Natural killer cell treated with Interleukin-12 subunit alpha and Interleukin-12 subunit beta and Interleukin-15 and Interleukin-18, amount 100 ng/mL, for 72 hours (primary cell): ENCODE measurements around the gene MAP3K4. TPM values are rescaled to one million over a fixed set of nuclear protein-coding genes. Genes with fewer than 3 reads are reported as not detected.

Source experiments
- ATAC-seq, 2 donors: fragments of 150-1000 bp; cut with Tn5 transposase in 1 of 2; sonication (Bioruptor Pico), chemical (Tn5 transposase) in 1 of 2; 2 replicates each; pipeline ENCODE4 v1.10.0; 2021
- DNase-seq: peaks from one replicate; pipeline ENCODE4 v3.0.0; 2022; ENCODE audit warnings: low spot score
- H3K27ac Mint-ChIP-seq, 2 donors: 1 replicate in 1 of 2; 2 replicates in 1 of 2; pipeline ENCODE4 v1.8.0; 2022; ENCODE audit warnings: mixed read lengths in 2 of 2, mild to moderate bottlenecking in 1 of 2, moderate library complexity in 1 of 2
- H3K27me3 Mint-ChIP-seq, 2 donors: 1 replicate in 1 of 2; 2 replicates in 1 of 2; pipeline ENCODE4 v1.8.0; 2022; ENCODE audit warnings: mixed read lengths in 2 of 2
- H3K36me3 Mint-ChIP-seq: one replicate; pipeline ENCODE4 v1.8.0; 2022; ENCODE audit warnings: mixed read lengths
- H3K4me1 Mint-ChIP-seq, 2 donors: 1 replicate in 1 of 2; 2 replicates in 1 of 2; pipeline ENCODE4 v1.8.0; 2022; ENCODE audit warnings: low read depth in 2 of 2, mixed read lengths in 2 of 2, mild to moderate bottlenecking in 1 of 2
- H3K4me3 Mint-ChIP-seq: one replicate; pipeline ENCODE4 v1.8.0; 2022; ENCODE audit warnings: mixed read lengths
- H3K9me3 Mint-ChIP-seq: 2 replicates; pipeline ENCODE4 v1.8.0; 2022; ENCODE audit warnings: mixed read lengths
- total RNA-seq, 2 donors: library from RNA; stranded (reverse); gene quantifications; one replicate each; pipeline ENCODE4 v1.2.3, GENCODE V29; 2022

Gene MAP3K4
- total RNA-seq, 2 donors from 2014 or later, result 39.4 to 67.6 TPM

DNA sequence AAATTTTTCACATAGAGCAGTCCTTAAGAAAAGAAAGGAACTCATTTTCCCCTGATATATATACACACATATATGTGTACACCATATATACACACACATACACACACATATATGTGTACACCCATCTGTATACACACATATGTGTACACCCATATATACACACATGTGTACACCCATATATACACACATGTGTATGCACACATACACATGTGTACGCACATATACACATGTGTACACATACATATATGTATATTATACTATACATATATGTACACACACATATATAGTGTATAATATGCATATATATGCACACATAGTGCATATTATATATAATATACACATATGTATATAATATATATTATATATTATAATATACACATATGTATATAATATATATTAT lies 9.1 kb downstream of the MAP3K4 start:
- Mint-ChIP-seq H3K4me3 (no peak overlapping the region), H3K27me3 (no peaks in the 10 kb centered on the region), H3K9me3 (no peaks in the 10 kb centered on the region), H3K4me1 (peaks cover 6 to 9% of the 10 kb centered on the region in 2 donors), H3K36me3 (no peaks in the 10 kb centered on the region), H3K27ac (no peak overlapping the region)
- ATAC-seq (no peak), DNase-seq (no peak)

DNA sequence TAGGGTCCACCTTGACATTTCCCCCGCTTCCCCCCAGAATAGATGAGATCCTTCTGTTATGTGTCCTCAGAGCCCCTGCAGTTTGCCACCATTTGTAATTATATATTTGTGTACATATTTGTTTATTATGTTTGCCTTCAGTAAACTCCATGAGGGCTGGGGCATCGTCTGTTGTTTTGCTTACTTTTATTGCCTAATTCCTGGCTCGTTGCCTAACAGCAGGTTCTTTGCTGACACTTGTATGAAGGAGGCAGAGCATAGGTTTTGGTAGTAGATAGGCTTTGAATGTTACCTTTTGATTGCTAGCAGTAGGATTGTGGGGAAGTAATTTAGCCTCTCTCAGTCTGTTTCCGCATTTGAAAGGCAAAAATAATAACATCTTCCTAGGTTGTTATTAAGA lies 9.9 kb downstream of the MAP3K4 start:
- no peak overlapping the region for H3K4me3 Mint-ChIP-seq
- no peaks in the 10 kb centered on the region for H3K9me3 Mint-ChIP-seq
- H3K27ac Mint-ChIP-seq, result no peak overlapping the region
- H3K36me3 Mint-ChIP-seq, result no peaks in the 10 kb centered on the region
- DNase-seq, result no peak
- no peak for ATAC-seq
- no peaks in the 10 kb centered on the region for H3K27me3 Mint-ChIP-seq
- H3K4me1 Mint-ChIP-seq, result peaks cover 2 to 5% of the 10 kb centered on the region in 2 donors

DNA sequence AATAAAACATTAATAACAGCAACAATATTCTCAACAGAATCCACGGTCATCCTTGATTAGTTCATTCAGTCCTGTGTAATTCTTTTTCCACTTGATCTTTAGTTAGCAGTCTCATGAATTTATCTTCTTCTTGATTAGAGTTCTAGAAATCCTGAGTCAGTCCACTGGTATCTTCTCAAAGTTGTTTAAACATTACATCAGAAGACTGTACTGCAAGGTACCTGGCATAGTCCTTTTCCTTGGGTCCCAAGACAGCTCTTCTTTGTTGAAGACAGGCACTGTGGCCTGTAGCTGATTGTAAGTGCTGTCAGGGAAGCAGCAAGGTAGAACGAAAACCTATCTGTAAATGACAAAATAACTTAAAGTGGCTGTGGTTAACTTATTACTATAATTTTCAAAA lies 11.8 kb downstream of the MAP3K4 start:
- no peak for DNase-seq
- no peaks in the 10 kb centered on the region for H3K27me3 Mint-ChIP-seq
- H3K36me3 Mint-ChIP-seq, result no peaks in the 10 kb centered on the region
- H3K4me1 Mint-ChIP-seq, result peaks cover 5 to 6% of the 10 kb centered on the region in 2 donors
- H3K9me3 Mint-ChIP-seq, result no peaks in the 10 kb centered on the region
- no peak overlapping the region for H3K27ac Mint-ChIP-seq
- ATAC-seq, result no peak
- H3K4me3 Mint-ChIP-seq, result no peak overlapping the region

DNA sequence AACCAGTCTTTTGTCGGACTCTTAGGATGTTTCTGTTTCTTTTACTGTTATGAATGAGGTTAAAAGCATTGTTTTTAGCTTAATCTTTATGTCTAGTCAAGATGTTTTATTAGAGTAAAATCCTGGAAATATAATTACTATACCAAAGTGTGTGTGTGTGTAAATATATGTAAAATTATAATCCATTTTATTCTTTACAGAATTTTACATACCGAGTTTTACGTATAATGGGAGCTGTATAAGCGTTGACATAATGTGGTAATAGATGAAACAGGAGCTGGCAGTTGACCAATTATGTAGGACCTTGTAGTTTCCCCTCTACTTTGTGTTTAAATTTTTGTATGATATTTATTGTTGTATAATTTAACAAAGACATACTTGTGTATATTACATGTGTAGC lies 16.7 kb downstream of the MAP3K4 start:
- H3K9me3 Mint-ChIP-seq, result no peaks in the 10 kb centered on the region
- no peaks in the 10 kb centered on the region for H3K27me3 Mint-ChIP-seq
- no peak overlapping the region for H3K27ac Mint-ChIP-seq
- H3K4me3 Mint-ChIP-seq, result no peak overlapping the region
- peaks cover 16 to 19% of the 10 kb centered on the region in 2 donors for H3K4me1 Mint-ChIP-seq
- DNase-seq (no peak), ATAC-seq (no peak)
- H3K36me3 Mint-ChIP-seq, result peaks cover 6% of the 10 kb centered on the region

DNA sequence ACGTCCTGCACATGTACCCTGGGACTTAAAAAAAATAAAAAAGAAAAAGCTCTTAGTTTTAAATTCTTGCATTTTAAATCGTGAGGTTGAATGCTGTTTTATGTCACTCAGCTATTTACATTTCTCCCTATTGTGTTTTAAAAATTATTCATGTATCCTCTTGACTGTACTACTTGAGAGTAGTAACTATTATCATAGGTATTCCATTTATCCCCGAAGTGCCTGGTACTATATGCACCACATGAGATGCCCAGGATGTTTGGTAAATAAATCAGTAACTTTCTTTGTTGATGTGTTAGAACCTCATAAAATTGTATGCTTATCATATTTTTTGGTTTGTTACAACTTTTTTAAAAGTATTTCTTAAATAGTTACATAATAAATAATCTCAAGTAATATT lies 18.4 kb downstream of the MAP3K4 start:
- Mint-ChIP-seq H3K9me3 (no peaks in the 10 kb centered on the region), H3K4me1 (peaks cover 17 to 24% of the 10 kb centered on the region in 2 donors), H3K27me3 (no peaks in the 10 kb centered on the region), H3K36me3 (peaks cover 6% of the 10 kb centered on the region), H3K4me3 (no peak overlapping the region), H3K27ac (no peak overlapping the region)
- ATAC-seq (no peak), DNase-seq (no peak)

DNA sequence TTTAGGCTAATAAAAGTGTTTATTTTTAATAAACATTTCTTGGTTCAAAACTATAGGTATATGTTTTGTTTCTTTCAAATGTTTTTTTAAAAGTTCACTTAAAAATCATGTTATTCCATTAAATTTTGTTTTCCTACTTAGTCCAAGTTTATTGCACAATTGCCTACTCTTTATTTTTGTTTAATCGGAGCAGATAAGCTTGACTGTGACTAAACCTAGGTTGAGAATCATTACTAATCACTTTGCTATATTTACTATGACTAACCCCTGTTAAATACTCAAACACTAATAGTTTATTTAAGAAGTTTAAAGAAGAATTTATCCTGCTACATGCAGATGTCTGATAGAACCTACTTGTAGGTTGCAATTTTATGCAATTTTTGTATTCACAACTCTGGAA lies 18.8 kb downstream of the MAP3K4 start:
- Mint-ChIP-seq H3K27ac (no peak overlapping the region), H3K27me3 (no peaks in the 10 kb centered on the region), H3K9me3 (no peaks in the 10 kb centered on the region), H3K36me3 (peaks cover 6% of the 10 kb centered on the region), H3K4me1 (peaks cover 22 to 24% of the 10 kb centered on the region in 2 donors), H3K4me3 (no peak overlapping the region)
- DNase-seq, result no peak
- ATAC-seq, result no peak

DNA sequence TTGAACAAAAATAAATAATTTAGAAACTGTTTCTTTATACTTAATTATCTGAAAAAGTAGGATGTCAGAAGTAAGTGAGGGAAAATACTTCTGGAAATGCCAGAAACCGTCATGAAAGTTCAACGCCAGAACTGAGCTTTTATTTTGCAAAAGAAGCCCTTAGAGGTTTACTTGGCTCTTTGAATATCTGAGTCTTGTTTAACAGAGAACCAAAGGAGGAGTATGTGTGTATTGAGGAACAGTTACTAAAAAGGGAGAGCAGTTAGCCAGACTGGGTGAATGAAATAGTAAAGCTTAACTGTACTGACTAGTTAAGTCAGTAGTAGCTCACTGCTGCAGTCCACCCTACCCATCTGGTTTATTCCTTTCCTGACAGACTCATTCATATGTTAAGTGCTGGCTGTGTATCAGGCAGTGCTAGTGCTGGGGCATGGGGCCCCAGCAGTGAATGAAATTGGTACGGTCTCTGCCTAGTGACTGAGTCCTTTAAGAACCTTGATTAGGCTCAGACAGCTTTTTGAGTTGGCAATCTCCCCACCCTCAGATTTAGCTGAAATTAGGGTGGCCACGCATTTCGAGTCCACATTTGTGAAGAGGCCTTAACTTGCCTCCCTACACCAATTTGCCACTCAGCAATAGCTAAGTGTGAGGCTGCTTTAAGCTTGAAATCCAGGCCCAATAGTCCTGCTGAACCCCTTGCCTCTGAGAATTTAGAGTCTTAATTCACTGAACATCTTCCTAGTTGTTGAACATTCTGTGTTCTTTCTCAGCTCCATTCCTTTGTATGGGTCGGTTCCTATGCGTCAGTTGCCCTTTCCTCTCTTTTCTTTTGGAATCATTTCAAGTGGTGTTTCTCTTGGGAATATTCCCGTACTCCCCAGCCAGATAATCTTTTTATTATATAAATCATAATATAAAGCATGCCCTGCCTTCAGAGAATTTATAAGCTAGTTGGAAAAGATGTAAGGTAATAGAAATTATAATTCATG lies 20.2 kb downstream of the MAP3K4 start:
- no peak for DNase-seq

DNA sequence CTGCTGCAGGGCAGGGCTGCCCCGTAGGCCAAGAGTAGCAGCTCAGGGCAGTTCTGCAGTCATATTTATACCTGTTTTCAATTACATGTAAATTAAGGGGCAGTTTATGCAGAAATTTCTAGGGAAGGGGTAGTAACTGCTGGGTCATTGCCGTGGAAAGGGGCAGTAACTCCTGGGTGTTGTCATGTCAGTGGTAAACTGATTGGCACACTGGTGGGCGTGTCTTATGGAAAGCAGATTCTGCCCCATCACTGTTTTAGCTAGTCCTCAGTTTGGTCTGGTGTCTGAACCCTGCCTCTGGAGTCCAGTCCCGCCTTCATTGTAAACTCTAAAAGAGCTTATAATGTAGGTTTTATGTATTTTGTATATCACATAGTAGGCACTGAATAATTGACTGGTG lies 22.1 kb downstream of the MAP3K4 start:
- no peaks in the 10 kb centered on the region for H3K27me3 Mint-ChIP-seq
- DNase-seq, result no peak
- no peak overlapping the region for H3K4me3 Mint-ChIP-seq
- peaks cover 28 to 34% of the 10 kb centered on the region in 2 donors for H3K4me1 Mint-ChIP-seq
- peaks cover 6% of the 10 kb centered on the region for H3K36me3 Mint-ChIP-seq
- H3K27ac Mint-ChIP-seq, result no peak overlapping the region
- ATAC-seq, result no peak
- no peaks in the 10 kb centered on the region for H3K9me3 Mint-ChIP-seq

More for the DNA sequence above, 20.2 kb downstream of the MAP3K4 start:
- Mint-ChIP-seq H3K27me3 (no peaks in the 10 kb centered on the region), H3K4me3 (no peak overlapping the region), H3K4me1 (peaks cover 28% of the 10 kb centered on the region in 2 donors), H3K27ac (no peak overlapping the region), H3K36me3 (peaks cover 6% of the 10 kb centered on the region), H3K9me3 (no peaks in the 10 kb centered on the region)
- ATAC-seq, result no peak

DNA sequence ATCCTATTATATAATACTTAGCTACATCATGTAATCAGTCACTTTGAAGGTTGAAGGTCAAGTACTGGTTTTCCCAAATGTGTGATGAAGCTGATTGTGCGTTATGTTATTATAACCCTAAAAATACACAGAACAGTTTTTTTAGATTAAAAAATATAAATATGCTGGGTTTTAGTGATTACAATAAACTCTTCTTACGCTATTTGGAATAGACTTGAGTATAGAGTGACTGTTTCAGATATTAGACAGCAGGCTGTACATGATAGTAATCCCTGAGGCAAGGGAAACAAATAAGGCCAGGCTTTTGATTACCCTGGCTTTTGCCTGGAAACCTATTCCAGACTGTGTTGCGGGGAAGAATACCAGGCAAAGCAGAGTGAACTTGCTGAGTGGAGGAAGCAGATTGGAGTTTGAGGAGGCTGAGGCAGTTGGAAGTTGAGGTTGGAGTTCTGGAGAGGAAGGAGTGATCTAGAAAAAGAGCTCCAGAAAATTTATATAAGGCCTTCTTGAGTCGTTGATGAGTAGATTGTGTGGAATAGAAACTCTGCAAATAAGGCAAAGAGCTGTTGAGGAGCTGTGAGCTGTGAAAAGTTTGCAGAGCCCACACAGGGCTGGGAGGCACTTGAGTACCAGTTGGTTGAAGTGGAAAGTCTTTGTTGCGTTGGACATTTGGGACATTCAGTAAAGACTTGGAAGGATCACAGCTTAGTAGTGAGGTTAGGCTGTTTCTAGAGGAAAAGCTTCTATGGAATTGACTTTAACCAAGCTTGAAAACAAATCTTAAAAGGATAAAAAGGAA lies 26.4 kb downstream of the MAP3K4 start:
- no peak for ATAC-seq
- Mint-ChIP-seq H3K4me1 (peaks cover 28 to 30% of the 10 kb centered on the region in 2 donors), H3K27ac (no peak overlapping the region), H3K9me3 (no peaks in the 10 kb centered on the region), H3K27me3 (no peaks in the 10 kb centered on the region), H3K4me3 (no peak overlapping the region), H3K36me3 (no peaks in the 10 kb centered on the region)
- DNase-seq, result no peak

DNA sequence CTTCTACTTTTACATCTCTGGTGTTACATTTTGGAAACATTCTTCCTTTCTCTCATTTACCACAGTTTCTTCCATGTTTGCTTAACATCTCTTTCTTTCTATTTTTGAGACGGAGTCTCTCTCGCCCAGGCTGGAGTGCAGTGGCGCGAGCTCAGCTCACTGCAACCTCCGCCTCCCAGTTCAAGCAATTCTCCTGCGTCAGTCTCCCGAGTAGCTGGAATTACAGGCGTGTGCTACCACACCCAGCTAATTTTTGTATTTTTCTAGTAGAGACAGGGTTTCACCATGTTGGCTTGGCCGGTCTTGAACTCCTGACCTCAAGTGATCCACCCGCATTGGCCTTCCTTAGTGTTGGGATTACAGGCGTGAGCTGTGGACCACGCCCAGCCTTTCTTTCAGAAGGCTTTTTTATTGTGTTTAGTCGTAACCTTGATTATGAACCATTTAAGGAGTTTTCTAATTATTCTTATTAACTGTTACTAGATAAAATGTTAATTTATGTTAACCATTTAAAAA lies 27.8 kb downstream of the MAP3K4 start:
- no peak overlapping the region for H3K27ac Mint-ChIP-seq
- H3K27me3 Mint-ChIP-seq, result no peaks in the 10 kb centered on the region
- H3K36me3 Mint-ChIP-seq, result no peaks in the 10 kb centered on the region
- no peak for ATAC-seq
- H3K4me1 Mint-ChIP-seq, result peaks cover 24 to 28% of the 10 kb centered on the region in 2 donors
- no peak for DNase-seq
- no peak overlapping the region for H3K4me3 Mint-ChIP-seq
- no peaks in the 10 kb centered on the region for H3K9me3 Mint-ChIP-seq

DNA sequence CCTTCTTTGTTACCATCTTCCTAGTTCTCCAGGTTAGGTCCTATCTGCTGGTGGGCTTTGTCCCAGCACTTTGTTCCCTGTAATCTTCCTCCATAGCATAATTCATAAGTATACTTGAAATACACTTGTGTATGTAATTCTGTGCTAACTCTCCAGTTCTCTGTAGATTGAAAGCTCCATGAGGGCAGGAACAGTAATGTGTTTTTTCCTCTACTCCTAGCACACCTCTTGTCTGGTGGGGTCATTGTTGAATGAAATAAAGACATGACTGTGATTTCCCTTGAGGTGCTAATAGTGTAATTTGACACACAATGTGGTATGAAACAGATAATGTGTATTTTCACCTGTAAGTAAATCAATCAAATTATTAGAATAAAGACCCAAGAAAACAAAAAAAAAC lies 30.0 kb downstream of the MAP3K4 start:
- no peaks in the 10 kb centered on the region for H3K9me3 Mint-ChIP-seq
- no peaks in the 10 kb centered on the region for H3K27me3 Mint-ChIP-seq
- DNase-seq (no peak), ATAC-seq (no peak)
- H3K27ac Mint-ChIP-seq, result no peak overlapping the region
- peaks cover 20 to 25% of the 10 kb centered on the region in 2 donors for H3K4me1 Mint-ChIP-seq
- H3K4me3 Mint-ChIP-seq, result no peak overlapping the region
- H3K36me3 Mint-ChIP-seq, result no peaks in the 10 kb centered on the region

DNA sequence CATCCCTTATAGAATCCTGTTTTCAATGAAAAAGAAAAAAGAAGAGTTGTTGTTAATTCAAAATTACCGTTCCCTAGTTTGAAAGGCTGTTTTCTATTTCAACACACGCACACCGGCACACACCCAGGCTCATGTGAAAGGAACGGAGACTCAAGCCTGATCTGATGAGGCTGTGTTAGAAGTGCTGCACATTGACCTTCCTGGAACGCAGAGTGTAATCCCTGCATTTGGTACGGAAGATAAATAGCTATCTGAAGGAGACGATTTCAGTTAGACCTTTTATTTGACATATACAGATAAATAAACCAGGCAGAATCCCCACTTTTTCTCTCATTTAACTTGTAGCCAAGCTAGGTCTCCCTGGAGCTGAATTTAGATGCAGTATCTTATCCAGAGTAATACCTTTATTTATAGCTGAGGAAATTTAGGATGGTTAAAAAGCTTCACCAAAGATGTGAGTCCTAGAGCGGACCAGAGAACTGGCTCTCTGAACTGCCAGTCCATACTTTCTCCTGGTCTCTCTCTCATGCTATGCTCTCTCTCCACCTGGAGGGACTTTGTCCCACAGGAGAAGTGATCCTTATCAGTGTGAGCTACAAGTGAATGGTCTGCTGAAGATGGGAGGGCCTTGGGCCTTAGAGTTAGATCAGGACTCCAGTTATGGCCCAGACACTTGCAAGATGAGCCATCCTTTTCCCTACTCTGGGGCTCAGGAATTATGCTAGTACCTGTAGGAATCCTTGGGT lies 30.6 kb downstream of the MAP3K4 start:
- Mint-ChIP-seq H3K27me3 (no peaks in the 10 kb centered on the region), H3K4me1 (peaks cover 18 to 23% of the 10 kb centered on the region in 2 donors), H3K4me3 (no peak overlapping the region), H3K27ac (no peak overlapping the region), H3K36me3 (no peaks in the 10 kb centered on the region), H3K9me3 (no peaks in the 10 kb centered on the region)
- DNase-seq, result no peak
- no peak for ATAC-seq

DNA sequence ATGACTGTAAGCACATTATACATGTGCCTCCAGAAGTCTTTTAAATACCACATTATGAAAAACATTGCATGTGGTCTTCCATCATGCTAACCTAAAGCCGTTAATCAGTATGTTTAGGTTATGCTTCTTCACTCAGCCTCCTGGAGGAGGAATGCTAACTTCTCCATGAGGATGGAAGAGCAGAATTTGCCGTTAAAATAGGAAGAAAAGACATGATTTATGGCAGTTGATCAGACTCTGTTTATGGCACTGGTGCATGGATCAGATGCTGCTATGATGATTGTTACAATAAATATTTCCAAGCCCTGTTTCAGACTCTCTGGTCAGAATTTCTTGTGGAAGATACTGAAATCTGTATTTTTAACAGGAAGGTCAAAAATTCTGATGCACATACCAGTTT lies 31.7 kb downstream of the MAP3K4 start:
- H3K4me1 Mint-ChIP-seq, result peaks cover 14 to 17% of the 10 kb centered on the region in 2 donors
- H3K36me3 Mint-ChIP-seq, result no peaks in the 10 kb centered on the region
- no peak overlapping the region for H3K27ac Mint-ChIP-seq
- no peaks in the 10 kb centered on the region for H3K9me3 Mint-ChIP-seq
- H3K4me3 Mint-ChIP-seq, result no peak overlapping the region
- DNase-seq (no peak), ATAC-seq (no peak)
- H3K27me3 Mint-ChIP-seq, result no peaks in the 10 kb centered on the region
